HCT116 (cell line): ENCODE measurements around the gene MBOAT7. TPM values are rescaled to one million over a fixed set of nuclear protein-coding genes. Genes with fewer than 3 reads are reported as not detected.

ENCODE experiments used
- ATAC-seq: fragments of 200-7000 bp; cut with Tn5 transposase; 2 replicates; pipeline ENCODE4 v1.9.1; 2020; ENCODE audit warnings: mild to moderate bottlenecking, moderate library complexity
- BruUV-seq: library from RNA; stranded (reverse); fragments of 400-500 nt; replicated peaks from 2 replicates; lab custom pipeline; 2021; lab: Mats Ljungman, UMichigan
- CTCF ChIA-PET: fragments of 300-600 bp; sonication (Branson Sonifier 250); formaldehyde crosslinking; loops from one replicate; lab custom pipeline; 2021; ENCODE audit warnings: antibody characterized with exemption; lab: Charles Lee
- POLR2A ChIA-PET: fragments of 300-600, 350-600 bp; sonication (Branson Sonifier 250); formaldehyde crosslinking; loops from one replicate; lab custom pipeline; 2021; ENCODE audit warnings: antibody characterized with exemption; lab: Charles Lee
- RAD21 ChIA-PET, 2 experiments: fragments of 300-600 bp; sonication (Branson Sonifier 250); formaldehyde crosslinking; loops; one replicate each; lab custom pipeline; 2023; ENCODE audit warnings: low total read pairs in 2 of 2; ENCODE audit not compliant: uncharacterized antibody in 2 of 2, unreplicated experiment in 2 of 2, low non-redundant PET in 1 of 2; lab: Charles Lee
- DNase-seq: peaks from one replicate; pipeline ENCODE4 v3.0.0-alpha.2; 2010; ENCODE audit warnings: low read depth, low spot score
- H2AFZ ChIP-seq: fragments of 200-600 bp; shearing (Covaris generic), sonication (generic); 2 replicates; pipeline ENCODE4 v1.6.1; 2017; ENCODE audit warnings: low read depth, mixed run types, mixed read lengths, antibody characterized with exemption, low read length; ENCODE audit not compliant: poor library complexity, severe bottlenecking
- H3K27ac ChIP-seq: 2 replicates; pipeline ENCODE4 v1.5.1; 2012; ENCODE audit warnings: low read depth, low read length
- H3K27me3 ChIP-seq: fragments of 200-600 bp; sonication (generic); 2 replicates; pipeline ENCODE4 v1.6.1; 2016; ENCODE audit warnings: mixed run types, low read length, mixed read lengths; ENCODE audit not compliant: insufficient read depth
- H3K36me3 ChIP-seq, 2 experiments: fragments of 200-500 bp in 1 of 2; fragments of 200-600 bp in 1 of 2; sonication (Bioruptor generic) in 1 of 2; sonication (generic) in 1 of 2; 2 replicates each; pipeline versions ENCODE4 v1.5.1 to v1.6.1; 2014 to 2016; ENCODE audit warnings: low read length in 2 of 2, inconsistent platforms in 1 of 2, mixed read lengths in 1 of 2, mixed run types in 1 of 2; ENCODE audit not compliant: insufficient read depth in 2 of 2, control insufficient read depth in 1 of 2
- H3K4me1 ChIP-seq, 2 experiments: fragments of 200-600 bp in 1 of 2; sonication (generic) in 1 of 2; 2 replicates each; pipeline versions ENCODE4 v1.5.1 to v1.6.1; 2012 to 2017; ENCODE audit warnings: low read length in 2 of 2, inconsistent platforms in 1 of 2, mild to moderate bottlenecking in 1 of 2, mixed read lengths in 1 of 2, mixed run types in 1 of 2, moderate library complexity in 1 of 2; ENCODE audit not compliant: insufficient read depth in 2 of 2, control insufficient read depth in 1 of 2
- H3K4me2 ChIP-seq: fragments of 200-600 bp; sonication (generic); 2 replicates; pipeline ENCODE4 v1.6.1; 2017; ENCODE audit warnings: mixed run types, low read length, mixed read lengths
- H3K4me3 ChIP-seq, 2 experiments: fragments of 200-600 bp in 1 of 2; sonication (generic) in 1 of 2; replicated peaks in 1 of 2; 2 replicates each; pipeline ENCODE4 v1.5.1; 2011 to 2016; ENCODE audit warnings: low read length in 2 of 2, control low read depth in 1 of 2, low read depth in 1 of 2, mild to moderate bottlenecking in 1 of 2, mixed read lengths in 1 of 2, mixed run types in 1 of 2
- H3K79me2 ChIP-seq: fragments of 200-600 bp; sonication (generic); 2 replicates; pipeline ENCODE4 v1.6.1; 2017; ENCODE audit warnings: mild to moderate bottlenecking, mixed run types, low read length, moderate library complexity, mixed read lengths; ENCODE audit not compliant: insufficient read depth
- H3K9ac ChIP-seq: fragments of 200-600 bp; sonication (generic); 2 replicates; pipeline ENCODE4 v1.6.1; 2016; ENCODE audit warnings: low read length, mixed read lengths
- H3K9me2 ChIP-seq: fragments of 200-600 bp; sonication (generic), shearing (Covaris generic); 2 replicates; pipeline ENCODE4 v1.6.1; 2017; ENCODE audit warnings: mixed run types, mild to moderate bottlenecking, moderate library complexity; ENCODE audit not compliant: insufficient read depth
- H3K9me3 ChIP-seq, 2 experiments: fragments of 200-500 bp in 1 of 2; fragments of 200-600 bp in 1 of 2; sonication (Bioruptor generic) in 1 of 2; sonication (generic) in 1 of 2; 2 replicates each; pipeline ENCODE4 v1.6.1; 2014 to 2017; ENCODE audit warnings: low read length in 2 of 2, mixed read lengths in 2 of 2, inconsistent platforms in 1 of 2, low read depth in 1 of 2, mild to moderate bottlenecking in 1 of 2, mixed run types in 1 of 2, moderate library complexity in 1 of 2; ENCODE audit not compliant: control insufficient read depth in 1 of 2, insufficient read depth in 1 of 2
- H4K20me1 ChIP-seq: fragments of 200-600 bp; sonication (generic), shearing (Covaris generic); 2 replicates; pipeline ENCODE4 v1.6.1; 2017; ENCODE audit warnings: mixed run types, mild to moderate bottlenecking, moderate library complexity; ENCODE audit not compliant: insufficient read depth
- CBX3 ChIP-seq: IDR thresholded peaks from 2 replicates; pipeline ENCODE4 v1.6.1; 2012; ENCODE audit warnings: low read depth
- EZH2phosphoT487 ChIP-seq: fragments of 200-600 bp; IDR thresholded peaks from 2 replicates; pipeline ENCODE4 v1.6.1; 2018; ENCODE audit warnings: antibody characterized with exemption, borderline replicate concordance
- JUND ChIP-seq: IDR thresholded peaks from 2 replicates; pipeline ENCODE4 v1.6.1; 2012
- SIN3A ChIP-seq: IDR thresholded peaks from 2 replicates; pipeline ENCODE4 v1.6.1; 2012; ENCODE audit warnings: low read depth
- SP1 ChIP-seq: IDR thresholded peaks from 2 replicates; pipeline ENCODE4 v1.6.1; 2012; ENCODE audit warnings: low read depth
- ZFX ChIP-seq: fragments of 450-650 bp; IDR thresholded peaks from 2 replicates; pipeline ENCODE4 v1.6.1; 2017
- ZNF274 ChIP-seq: fragments of 200-500 bp; sonication (Bioruptor generic); IDR thresholded peaks from 2 replicates; pipeline ENCODE4 v1.6.1; 2014; ENCODE audit warnings: mild to moderate bottlenecking, low read depth, low read length, inconsistent platforms
- intact Hi-C: fragments of 100-400 bp; cut with micrococcal nuclease; formaldehyde crosslinking; loops from 2 replicates; pipeline ENCODE4 v1.10.0; 2022
- total RNA-seq: library from RNA; stranded (reverse); gene quantifications from one replicate; pipeline ENCODE4 v1.2.1, GENCODE V29; 2021; ENCODE audit not compliant: unreplicated experiment
- TF ChIP-seq, protein P1 (sequence below): IDR thresholded peaks from 2 replicates; pipeline ENCODE4 v1.6.1; 2011; ENCODE audit warnings: mild to moderate bottlenecking, low read length, moderate library complexity; ENCODE audit not compliant: insufficient replicate concordance; ENCODE audit errors: extremely low read depth
- TF ChIP-seq, protein P2 (sequence below): IDR thresholded peaks from 2 replicates; pipeline ENCODE4 v1.6.1; 2012; ENCODE audit warnings: low read depth

MBOAT7 gene
- total RNA-seq, 1 experiment from 2014 or later: 113 TPM

DNA sequence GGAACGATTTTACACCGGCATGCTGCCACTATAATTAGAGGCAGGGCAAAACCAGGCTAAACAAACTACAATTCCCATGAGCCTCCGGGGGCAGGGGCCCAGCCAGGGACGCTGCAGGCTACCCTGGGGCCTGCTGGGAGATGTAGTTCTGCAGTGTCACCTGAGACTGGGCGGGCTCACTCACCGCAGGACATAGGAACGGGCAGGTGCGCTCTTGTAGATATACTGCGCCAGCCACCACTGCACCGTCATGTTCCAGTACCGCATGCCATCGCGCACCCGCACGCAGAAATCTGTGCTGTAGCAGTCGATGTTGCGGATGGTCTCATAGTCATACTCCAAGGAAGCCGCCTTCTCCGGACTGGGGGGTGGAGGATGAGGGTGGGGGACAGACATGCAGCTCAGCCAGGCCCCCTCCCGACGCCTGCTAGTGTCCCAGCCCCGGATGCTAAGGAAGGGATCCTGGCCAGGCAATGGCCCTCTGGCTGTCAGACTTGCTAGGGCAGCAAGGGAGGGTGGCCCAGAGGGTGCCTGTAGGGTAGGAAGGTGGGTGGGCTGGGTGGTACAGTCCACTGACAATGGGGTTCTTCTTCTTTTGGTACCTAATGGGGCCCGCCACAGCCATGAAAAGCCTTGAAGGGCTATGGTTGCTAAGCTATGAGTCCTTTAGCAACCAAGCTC, 10.7 kb downstream of the MBOAT7 start:
- ChIA-PET CTCF (no interaction called here), POLR2A (interaction anchor here (1.5 kb wide), 1 partner anchor 11 kb away, joined by 4 read pairs; the partner anchor contains the start of gene MBOAT7), RAD21 (no interaction called here)
- Histone ChIP-seq H3K27me3 (no peaks in the 10 kb centered on the region), H3K79me2 (no peaks in the 10 kb centered on the region), H3K9me2 (no peaks in the 10 kb centered on the region), H3K4me2 (no peak overlapping the region), H3K36me3 (peaks cover 13 to 25% of the 10 kb centered on the region in 2 experiments; a peak in 3 of 4 replicates), H3K4me1 (peaks cover 2 to 6% of the 10 kb centered on the region in 2 experiments; a peak in 2 of 4 replicates), H3K27ac (no peak overlapping the region), H3K4me3 (no peak overlapping the region), H3K9me3 (no peaks in the 10 kb centered on the region), H3K9ac (no peak overlapping the region), H4K20me1 (no peaks in the 10 kb centered on the region), H2AFZ (no peak overlapping the region)
- no TSS peak for BruUV-seq
- intact Hi-C loops: no loop called here
- no peak for DNase-seq
- peak; percentile 79 for ATAC-seq
- TF ChIP-seq CBX3 (no peak), JUND (no peak), ZFX (no peak), ZNF274 (no peak), SP1 (no peak), EZH2phosphoT487 (no peak), SIN3A (no peak)
- TF ChIP-seq, protein P1, sequence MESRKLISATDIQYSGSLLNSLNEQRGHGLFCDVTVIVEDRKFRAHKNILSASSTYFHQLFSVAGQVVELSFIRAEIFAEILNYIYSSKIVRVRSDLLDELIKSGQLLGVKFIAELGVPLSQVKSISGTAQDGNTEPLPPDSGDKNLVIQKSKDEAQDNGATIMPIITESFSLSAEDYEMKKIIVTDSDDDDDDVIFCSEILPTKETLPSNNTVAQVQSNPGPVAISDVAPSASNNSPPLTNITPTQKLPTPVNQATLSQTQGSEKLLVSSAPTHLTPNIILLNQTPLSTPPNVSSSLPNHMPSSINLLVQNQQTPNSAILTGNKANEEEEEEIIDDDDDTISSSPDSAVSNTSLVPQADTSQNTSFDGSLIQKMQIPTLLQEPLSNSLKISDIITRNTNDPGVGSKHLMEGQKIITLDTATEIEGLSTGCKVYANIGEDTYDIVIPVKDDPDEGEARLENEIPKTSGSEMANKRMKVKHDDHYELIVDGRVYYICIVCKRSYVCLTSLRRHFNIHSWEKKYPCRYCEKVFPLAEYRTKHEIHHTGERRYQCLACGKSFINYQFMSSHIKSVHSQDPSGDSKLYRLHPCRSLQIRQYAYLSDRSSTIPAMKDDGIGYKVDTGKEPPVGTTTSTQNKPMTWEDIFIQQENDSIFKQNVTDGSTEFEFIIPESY: no peak
- TF ChIP-seq, protein P2, sequence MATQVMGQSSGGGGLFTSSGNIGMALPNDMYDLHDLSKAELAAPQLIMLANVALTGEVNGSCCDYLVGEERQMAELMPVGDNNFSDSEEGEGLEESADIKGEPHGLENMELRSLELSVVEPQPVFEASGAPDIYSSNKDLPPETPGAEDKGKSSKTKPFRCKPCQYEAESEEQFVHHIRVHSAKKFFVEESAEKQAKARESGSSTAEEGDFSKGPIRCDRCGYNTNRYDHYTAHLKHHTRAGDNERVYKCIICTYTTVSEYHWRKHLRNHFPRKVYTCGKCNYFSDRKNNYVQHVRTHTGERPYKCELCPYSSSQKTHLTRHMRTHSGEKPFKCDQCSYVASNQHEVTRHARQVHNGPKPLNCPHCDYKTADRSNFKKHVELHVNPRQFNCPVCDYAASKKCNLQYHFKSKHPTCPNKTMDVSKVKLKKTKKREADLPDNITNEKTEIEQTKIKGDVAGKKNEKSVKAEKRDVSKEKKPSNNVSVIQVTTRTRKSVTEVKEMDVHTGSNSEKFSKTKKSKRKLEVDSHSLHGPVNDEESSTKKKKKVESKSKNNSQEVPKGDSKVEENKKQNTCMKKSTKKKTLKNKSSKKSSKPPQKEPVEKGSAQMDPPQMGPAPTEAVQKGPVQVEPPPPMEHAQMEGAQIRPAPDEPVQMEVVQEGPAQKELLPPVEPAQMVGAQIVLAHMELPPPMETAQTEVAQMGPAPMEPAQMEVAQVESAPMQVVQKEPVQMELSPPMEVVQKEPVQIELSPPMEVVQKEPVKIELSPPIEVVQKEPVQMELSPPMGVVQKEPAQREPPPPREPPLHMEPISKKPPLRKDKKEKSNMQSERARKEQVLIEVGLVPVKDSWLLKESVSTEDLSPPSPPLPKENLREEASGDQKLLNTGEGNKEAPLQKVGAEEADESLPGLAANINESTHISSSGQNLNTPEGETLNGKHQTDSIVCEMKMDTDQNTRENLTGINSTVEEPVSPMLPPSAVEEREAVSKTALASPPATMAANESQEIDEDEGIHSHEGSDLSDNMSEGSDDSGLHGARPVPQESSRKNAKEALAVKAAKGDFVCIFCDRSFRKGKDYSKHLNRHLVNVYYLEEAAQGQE: no peak
